HG02642 (cell line): Measurements from ENCODE around the gene KLHL29.
"Not testable (repeated sequence)": the region's sequence is repeated elsewhere in the genome, so short reads cannot be mapped to it uniquely, and the experiment has no call there.

ENCODE experiments used
- ATAC-seq: cut with Tn5 transposase; IDR thresholded peaks from one replicate; pipeline ENCODE4 v1.9.1; 2021; ENCODE audit warnings: mild to moderate bottlenecking; ENCODE audit not compliant: unreplicated experiment, poor library complexity

KLHL29 gene

DNA sequence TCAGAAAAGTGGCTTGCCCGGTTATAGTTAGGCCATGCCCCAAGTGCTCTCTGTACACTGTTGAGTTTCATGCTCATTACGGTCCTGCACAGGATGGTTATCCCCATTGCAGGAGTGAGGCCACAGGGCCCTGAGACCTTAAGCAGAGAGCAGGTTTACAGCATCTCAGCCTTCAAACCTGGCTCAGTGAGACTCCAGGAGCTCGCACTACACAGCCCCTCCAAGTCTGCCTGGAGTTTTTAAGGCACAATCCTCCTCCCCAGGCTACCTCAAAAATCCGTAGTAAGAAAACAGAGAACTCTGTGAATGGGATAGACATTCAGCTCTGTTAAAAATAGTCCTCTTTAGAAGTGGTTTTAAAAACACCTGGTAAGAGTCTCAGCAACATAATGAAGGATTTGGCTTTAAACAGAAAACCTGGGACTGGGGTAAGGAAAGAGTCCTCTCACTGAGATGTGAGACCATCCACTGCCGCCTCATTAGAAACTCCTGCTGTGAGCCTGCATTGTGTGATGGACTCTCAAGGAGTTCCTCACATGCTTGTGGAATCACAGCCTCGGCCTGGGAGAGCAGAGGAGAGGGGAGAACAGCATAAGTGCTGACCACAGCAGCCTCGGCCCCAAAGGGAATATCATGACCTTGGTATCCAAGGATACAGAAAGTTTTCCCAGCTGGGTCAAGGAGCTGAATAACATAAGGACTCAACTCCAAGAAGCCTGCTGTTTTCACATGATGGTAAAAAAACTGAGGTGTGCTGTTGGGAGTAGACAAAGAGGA is 327.2 kb downstream of the KLHL29 start:
- ATAC-seq = no peak

GRCh38 chr2:23712756-23713151 is 327.8 kb downstream of the KLHL29 start:
- ATAC-seq = no peak

DNA sequence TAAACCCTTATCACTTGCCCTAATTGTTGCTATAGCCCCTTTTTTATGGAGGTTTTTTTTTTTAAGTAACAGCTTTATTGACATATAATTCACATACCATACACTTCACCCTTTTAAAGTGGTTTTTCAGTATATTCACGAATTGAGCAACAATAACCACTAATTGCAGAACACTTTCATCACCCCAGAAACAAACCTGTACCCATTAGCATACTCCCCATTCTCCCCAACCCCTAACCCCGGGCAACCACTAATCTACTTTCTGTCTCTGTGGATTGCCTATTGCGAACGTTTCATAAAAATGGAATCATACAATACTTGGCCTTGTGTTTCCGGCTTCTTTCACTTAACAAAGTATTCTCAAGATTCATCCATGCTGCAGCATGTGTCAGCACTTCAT is 328.4 kb downstream of the KLHL29 start:
- no peak for ATAC-seq

GRCh38 chr2:23718931-23719700 is 334.1 kb downstream of the KLHL29 start:
- no peak for ATAC-seq

GRCh38 chr2:23719716-23720115 is 334.7 kb downstream of the KLHL29 start:
- no peak for ATAC-seq

GRCh38 chr2:23720705-23721453 is 335.9 kb downstream of the KLHL29 start:
- no peak for ATAC-seq

GRCh38 chr2:23721454-23721826 is 336.5 kb downstream of the KLHL29 start:
- no peak for ATAC-seq

DNA sequence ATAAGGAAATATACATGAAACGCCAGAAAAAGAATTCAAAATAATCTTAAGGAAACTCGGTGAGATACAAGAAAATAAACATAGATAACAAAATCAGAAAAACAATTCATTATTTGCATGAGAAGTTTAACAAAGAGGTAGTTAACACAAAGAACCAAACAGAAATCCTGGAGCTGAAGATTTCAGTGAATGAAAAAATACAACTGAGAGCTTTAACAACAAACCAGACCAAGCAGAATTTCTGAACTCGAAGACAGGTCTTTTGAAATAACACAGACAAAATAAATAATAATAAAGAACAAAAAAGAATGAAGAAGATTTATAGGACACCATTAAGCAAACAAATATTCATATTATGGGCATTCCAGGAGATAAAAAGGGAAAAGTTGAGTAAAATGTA is 337.3 kb downstream of the KLHL29 start:
- no peak for ATAC-seq

DNA sequence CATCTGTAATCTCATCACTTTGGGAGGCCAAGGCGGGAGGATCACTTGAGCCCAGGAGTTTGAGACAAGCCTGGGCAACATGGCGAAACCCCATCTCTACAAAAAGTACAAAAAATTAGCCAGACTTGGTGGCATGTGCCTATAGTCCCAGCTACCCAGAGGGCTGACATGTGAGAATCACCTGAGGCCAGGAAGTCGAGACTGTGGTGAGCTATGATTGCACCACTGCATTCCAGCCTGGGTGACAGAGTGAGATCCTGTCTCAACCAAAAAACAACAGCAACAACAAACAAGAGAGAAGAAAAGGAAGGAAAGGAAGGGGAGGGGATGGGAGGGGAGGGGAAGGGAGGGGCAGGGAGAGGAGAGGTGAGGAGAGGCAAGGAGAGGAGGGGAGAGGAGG is 338.1 kb downstream of the KLHL29 start:
- ATAC-seq = not testable (repeated sequence)

DNA sequence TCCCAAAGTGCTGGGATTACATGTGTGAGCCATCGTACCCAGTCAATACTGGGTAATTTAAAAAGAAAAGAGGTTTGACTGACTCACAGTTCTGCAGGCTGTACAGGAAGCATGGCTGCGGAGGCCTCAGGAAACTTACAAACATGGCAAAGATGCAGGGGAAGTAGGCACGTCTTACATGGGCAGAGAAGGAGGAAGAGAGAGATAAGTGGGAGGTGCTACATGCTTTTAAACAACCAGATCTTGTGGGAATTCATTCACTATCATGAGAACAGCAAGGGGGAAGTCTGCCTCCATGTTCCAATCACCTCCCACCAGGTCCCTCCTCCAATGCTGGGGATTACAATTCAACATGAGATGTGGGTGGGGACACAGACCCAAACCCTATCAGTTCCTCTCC is 349.4 kb downstream of the KLHL29 start:
- ATAC-seq = no peak

DNA sequence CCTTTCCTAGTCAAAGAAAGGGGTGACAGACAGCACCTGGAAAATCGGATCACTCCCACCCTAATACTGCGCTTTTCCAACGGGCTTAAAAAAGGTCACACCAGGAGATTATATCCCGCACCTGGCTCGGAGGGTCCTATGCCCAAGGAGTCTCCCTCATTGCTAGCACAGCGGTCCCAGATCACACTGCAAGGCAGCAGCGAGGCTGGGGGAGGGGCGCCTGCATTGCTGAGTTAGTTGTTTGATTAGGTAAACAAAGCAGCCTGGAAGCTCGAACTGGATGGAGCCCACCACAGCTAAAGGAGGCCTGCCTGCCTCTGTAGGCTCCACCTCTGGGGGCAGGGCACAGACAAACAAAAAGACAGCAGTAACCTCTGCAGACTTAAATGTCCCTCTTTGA is 351.8 kb downstream of the KLHL29 start:
- ATAC-seq = not testable (repeated sequence)

GRCh38 chr2:23745068-23745725 is 360.2 kb downstream of the KLHL29 start:
- no peak for ATAC-seq

DNA sequence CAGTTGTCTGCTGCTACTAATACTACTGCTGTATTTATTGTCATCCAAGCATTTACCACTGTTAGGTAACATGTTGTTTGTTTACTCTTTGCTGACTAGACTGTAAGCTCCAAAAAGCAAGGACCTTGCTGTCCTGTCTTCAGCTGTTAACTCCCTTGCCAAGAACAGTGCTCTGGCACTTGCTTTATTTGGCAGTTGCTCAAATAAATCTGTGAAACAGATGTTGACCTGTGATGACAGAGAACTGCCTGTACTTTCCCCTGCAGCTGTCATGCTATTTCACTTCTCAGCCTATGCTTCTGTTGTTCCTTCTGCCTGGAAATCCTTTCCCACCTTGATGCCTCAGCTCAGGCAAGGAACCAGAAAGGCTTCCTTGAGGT is 360.7 kb downstream of the KLHL29 start:
- peak; percentile 71 for ATAC-seq

DNA sequence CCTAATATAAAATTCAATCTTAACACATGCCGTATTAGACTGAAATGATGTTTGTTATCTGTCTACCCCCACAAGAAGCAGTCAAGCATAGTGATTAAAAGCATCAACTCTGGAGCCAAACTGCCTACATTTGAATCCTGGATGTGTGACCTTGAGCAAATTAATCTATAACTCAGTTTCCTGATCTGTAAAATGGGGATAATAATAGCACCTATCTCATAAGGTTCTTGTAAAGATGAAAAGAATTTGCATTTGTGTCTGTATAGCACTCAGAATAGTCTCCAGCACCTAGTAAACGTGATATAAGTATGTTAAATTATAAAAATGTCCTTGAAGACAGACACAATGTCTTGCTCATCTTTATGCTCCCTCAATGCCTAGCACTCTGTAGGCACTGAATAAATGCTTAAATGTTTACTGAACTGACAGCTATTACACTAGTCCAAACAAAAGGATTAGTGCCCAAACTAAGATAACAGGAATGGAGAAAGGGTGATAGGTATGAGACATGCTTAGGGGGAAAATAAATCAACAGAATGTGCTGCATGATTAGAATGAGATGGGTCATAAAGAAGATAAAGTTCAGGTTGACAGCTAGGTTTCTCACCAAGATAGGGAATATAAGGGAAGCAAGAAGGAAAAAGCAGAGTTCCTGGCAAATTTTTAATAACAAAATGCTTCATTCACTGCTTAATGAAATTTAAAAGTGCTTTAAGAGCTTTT is 361.3 kb downstream of the KLHL29 start:
- ATAC-seq = peak; percentile 30

DNA sequence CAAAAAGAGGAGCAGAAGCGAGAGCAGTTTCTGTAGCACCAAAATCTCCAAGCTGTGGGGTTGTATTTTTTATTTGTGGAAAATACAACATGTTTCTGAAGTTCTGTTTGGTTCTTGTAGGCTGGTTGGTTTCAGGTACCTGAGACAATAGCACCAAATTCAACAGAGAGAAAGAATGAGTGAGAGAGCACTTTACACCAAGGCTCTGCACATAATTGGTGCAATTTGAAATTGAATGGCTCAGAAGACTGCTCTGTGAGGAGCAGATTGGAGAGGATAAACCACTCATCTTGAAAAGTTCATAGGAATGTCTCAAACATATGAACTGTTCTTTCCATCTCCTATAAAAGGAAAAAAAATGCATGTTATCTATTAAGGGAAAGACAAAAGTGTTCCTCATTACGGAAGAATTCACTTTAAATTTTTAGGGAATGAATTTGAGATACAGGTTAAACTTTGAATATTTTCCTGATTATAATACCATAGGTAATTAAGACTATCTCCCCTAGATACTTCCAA is 366.8 kb downstream of the KLHL29 start:
- ATAC-seq = no peak

DNA sequence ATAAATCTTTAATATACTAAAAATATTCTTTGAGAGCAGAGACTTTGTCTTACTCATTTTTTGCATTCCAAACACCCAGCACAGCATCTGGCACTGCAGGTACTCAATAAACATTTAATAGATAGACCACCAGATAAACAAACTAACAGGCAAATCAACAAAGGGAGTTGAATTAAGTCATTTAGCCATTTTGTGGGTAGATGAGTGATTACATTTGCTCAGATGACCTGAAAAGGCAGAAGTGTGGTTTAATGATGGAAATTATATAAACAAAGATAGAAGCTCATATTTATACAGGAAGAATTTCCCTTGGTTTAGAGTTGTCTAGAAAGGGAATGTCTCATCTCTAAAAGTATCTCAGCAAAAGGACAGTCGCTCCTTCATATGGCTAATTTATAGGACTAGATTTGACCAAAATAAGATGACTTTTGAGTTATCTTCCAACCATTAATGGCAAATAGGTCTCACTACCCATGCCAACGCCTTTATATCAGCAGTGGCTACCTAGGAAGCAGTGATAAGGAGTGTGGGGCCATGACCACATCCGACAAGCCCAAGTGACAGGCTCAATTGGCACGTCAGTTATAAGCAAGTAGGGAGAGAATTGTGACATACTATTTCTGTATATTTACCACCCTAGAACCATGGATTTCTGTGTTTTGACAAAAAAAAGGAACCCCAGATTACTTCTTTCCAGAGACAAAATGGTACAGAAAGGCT is 368.5 kb downstream of the KLHL29 start:
- ATAC-seq = no peak

GRCh38 chr2:23754970-23755369 is 370.0 kb downstream of the KLHL29 start:
- ATAC-seq = no peak

- ATAC-seq = no peak
Measured at GRCh38 chr2:23756593-23757292, 371.8 kb downstream of the KLHL29 start.
